GM12892 (cell line): ENCODE measurements around the gene KRTDAP.

Experiments
- POLR2AphosphoS5 ChIP-seq: IDR thresholded peaks from 2 replicates; pipeline ENCODE4 v1.6.1; 2011; ENCODE audit warnings: low read depth, low read length, control low read depth
- TAF1 ChIP-seq: IDR thresholded peaks from 2 replicates; pipeline ENCODE4 v1.6.1; 2011; ENCODE audit warnings: low read depth, mild to moderate bottlenecking, control low read depth, low read length, borderline replicate concordance

DNA sequence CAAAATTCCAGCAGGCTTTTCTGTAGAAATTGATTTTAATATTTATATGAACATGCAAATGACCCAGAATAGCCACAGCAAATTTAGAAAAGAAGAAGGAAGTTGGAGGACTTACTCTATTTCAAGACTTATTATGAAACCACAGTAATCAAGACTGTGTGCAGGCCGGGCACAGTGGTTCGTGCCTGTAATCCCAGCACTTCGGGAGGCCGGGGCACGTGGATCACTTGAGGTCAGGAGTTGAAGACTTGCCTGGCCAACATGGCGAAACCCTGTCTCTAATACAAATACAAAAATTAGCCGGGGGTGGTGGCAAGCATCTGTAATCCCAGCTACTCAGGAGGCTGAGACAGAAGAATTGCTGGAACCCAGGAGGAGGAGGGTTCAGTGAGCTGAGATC is 48.2 kb downstream of the KRTDAP start:
- TF ChIP-seq POLR2AphosphoS5 (no peak), TAF1 (no peak)
